Activated T-cell treated with anti-CD3 and anti-CD28 coated beads, Interleukin-2, amount 50 U/mL, for 24 hours (primary cell): ENCODE results near the gene ZNF423.

ENCODE experiments used
- DNase-seq: peaks from one replicate; pipeline ENCODE4 v3.0.0-alpha.2; 2020
- H3K27ac Mint-ChIP-seq: 2 replicates; pipeline ENCODE4 v1.8.0; 2020; ENCODE audit warnings: mild to moderate bottlenecking, mixed read lengths
- H3K27me3 Mint-ChIP-seq: 2 replicates; pipeline ENCODE4 v1.8.0; 2020; ENCODE audit warnings: mixed read lengths
- H3K36me3 Mint-ChIP-seq: 2 replicates; pipeline ENCODE4 v1.8.0; 2020; ENCODE audit warnings: low read depth, mixed read lengths
- H3K4me1 Mint-ChIP-seq: 2 replicates; pipeline ENCODE4 v1.8.0; 2020; ENCODE audit warnings: low read depth, mixed read lengths
- H3K4me3 Mint-ChIP-seq: 2 replicates; pipeline ENCODE4 v1.8.0; 2020; ENCODE audit warnings: mild to moderate bottlenecking, moderate library complexity, mixed read lengths
- H3K9me3 Mint-ChIP-seq: 2 replicates; pipeline ENCODE4 v1.8.0; 2020; ENCODE audit warnings: mixed read lengths

Gene ZNF423

DNA sequence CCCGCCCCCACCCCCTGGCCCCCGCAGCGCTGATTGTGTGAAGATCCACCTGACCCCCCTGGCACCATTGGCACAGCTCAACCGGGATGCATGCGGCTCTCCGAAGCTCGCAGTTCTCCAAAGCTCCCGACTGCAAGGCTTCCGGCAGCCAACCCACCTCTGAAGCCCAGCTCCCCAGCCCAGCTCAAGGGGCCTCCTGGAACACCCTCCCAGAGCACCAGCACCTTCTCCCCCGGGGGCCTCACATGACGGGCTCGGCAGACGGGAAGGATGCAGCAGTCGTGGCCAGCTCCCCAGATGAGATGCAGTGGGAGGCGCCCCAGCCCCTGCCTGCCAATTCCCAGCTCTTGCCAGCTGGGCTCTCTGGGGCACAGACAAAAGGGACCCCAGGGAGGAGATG, 215.3 kb downstream of the ZNF423 start:
- Mint-ChIP-seq H3K36me3 (no peaks in the 10 kb centered on the region), H3K4me3 (no peak overlapping the region), H3K4me1 (no peaks in the 10 kb centered on the region), H3K9me3 (peaks cover 8% of the 10 kb centered on the region), H3K27ac (no peak overlapping the region), H3K27me3 (peaks cover 4% of the 10 kb centered on the region)
- DNase-seq = no peak

DNA sequence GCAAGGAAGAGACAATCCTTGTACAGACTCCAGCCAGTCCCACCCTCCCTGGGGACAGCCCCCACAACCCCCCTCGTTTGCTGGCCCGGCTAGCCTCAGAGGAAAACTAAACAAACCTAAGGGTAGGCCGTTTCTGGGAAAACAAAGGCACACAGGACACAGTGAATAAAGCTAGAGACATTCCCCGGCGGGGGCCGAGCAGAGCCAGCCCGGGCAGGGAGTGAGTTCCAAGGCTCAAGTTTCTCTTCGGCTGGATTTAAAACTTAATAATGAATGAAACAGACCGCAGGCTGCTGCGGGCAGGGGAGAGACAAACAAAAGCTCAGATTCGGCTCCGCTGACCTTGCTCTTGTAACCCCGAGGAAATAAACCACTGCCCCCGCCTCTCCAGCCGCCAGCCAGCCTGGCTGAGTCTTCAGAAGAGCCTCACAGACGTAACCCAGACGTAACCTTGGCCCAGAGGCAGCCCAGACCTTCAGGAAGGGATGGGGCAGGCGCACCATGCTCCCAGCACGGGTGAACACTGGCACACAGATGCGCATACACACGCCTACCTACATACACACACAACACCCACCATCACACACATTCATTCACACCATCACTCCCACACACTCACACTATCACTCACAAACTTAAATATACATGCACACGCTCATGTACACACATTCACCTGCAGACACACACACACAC, 216.0 kb downstream of the ZNF423 start:
- Mint-ChIP-seq H3K4me1 (no peaks in the 10 kb centered on the region), H3K27ac (no peak overlapping the region), H3K36me3 (no peaks in the 10 kb centered on the region), H3K4me3 (no peak overlapping the region), H3K27me3 (peaks cover 4% of the 10 kb centered on the region), H3K9me3 (peaks cover under 1% of the 10 kb centered on the region)
- DNase-seq = no peak

DNA sequence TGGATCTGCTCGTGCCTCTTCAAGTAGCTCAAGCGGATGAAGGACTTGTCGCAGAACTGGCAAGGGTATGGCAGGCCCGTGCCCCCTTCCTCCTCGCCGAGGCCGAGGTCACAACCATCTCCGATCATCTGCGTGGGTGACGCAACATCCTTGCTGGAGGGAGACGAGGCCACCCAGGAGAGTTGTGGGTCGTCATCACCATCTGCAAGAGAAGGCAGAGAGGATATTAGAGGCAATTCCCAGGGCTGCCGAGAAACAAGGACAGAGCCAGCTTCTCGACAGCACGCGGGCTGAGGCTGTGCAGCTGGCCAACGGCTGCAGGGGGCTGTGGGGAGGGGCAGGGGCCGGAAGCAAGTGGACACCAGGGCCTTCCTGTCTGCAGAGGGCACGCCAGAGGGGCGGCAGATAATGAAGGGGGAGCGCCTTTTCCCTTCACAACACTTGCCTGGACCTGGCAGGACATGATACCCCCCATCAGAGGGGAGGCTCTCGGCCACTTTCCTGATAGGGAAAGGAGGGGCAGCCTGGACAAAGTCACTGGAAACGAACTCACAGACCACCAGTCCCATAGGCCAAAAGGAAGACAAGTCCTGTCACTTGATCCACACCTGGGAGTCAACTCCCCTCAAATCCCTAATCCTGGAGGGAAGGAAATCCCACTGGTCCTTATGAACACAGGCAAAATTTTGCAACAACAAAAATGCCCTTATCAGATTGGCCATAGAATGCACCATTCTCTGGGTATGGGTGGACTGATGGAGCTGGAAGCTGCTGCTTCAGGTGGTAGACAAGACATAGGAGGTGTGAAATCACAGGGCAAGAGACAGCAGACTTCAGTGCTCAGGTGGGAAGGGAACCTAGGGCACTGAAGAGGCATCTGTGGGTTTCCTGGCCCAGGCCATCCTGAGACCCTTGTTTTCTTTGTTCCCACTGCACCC, 217.0 kb downstream of the ZNF423 start:
- Mint-ChIP-seq H3K36me3 (no peaks in the 10 kb centered on the region), H3K27me3 (peaks cover 4% of the 10 kb centered on the region), H3K9me3 (no peaks in the 10 kb centered on the region), H3K27ac (no peak overlapping the region), H3K4me1 (no peaks in the 10 kb centered on the region), H3K4me3 (no peak overlapping the region)
- DNase-seq = no peak

DNA sequence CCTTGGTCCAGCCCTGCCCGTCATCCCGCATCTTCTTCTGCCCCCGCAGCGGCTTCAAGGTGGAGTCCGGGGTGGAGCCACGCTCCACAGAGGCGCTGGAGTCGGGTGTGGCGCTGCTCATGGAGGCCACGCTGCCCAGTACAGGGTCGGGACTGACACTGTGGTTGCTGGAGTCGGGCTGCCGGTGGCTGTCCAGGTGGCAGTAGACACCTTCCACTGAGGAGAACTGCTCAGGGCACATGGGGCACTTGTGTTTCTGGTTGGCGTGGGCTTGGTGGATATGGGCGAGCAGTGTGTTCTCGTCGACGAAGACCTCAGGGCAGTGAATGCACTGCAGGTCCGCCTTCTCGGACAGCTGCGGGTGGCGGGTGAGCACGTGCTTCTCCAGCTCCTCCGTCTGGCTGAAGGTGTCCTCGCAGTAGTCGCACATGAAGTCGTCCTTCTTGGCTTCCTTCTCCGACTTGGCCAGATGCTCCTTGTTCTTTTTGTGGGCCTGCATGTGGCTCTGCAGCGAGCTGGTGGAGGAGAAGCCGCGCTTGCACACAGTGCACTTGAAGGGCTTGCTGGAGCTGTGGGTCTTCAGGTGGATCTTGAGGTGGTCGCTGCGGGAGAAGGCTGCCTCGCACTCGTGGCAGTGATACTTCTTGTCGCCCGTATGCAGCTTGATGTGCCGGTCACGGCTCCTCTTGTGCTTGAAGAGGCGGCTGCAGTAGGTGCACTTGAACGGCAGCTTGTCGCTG, 217.8 kb downstream of the ZNF423 start:
- Mint-ChIP-seq H3K27me3 (peaks cover 4% of the 10 kb centered on the region), H3K4me3 (no peak overlapping the region), H3K36me3 (no peaks in the 10 kb centered on the region), H3K4me1 (no peaks in the 10 kb centered on the region), H3K9me3 (no peaks in the 10 kb centered on the region), H3K27ac (no peak overlapping the region)
- DNase-seq = no peak

DNA sequence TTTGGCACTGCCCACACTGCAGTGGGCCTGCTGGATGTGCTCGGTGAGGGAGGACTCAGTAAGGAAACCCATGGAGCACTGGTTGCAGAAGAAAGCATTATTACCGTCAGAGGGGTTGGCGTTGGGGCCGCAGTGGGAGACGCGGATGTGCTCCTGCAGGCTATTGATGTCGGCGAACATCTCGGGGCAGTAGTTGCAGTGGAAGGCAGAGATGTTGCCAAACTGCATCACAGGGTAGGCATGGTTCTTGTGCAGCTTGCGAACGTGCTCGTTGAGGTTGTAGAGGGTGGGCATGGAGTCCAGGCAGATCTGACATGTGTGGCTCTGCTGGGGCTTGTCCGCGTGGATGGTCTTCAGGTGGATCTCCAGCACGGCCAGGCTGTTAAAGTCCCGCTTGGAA, 218.4 kb downstream of the ZNF423 start:
- Mint-ChIP-seq H3K9me3 (no peaks in the 10 kb centered on the region), H3K27ac (no peak overlapping the region), H3K4me1 (no peaks in the 10 kb centered on the region), H3K4me3 (no peak overlapping the region), H3K36me3 (no peaks in the 10 kb centered on the region), H3K27me3 (peaks cover 4% of the 10 kb centered on the region)
- DNase-seq = no peak

DNA sequence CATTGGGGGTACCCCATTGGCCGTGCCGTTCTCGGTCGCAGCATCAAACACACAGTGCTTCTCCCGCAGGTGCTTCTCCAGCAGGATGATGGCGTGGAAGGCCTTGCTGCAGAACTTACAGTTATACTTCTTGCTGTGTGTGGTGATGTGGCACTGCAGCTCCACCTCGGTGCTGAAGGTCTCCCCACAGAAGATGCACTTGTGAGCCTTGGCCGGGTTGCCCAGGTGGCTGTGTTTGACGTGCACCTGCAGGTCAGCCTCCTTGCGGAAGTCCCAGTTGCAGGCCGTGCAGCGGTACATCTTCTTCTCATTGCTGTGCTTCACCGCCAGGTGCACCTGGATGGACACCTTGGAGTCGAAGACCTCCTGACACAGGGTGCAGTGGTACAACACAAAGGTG, 219.3 kb downstream of the ZNF423 start:
- Mint-ChIP-seq H3K27ac (no peak overlapping the region), H3K36me3 (no peaks in the 10 kb centered on the region), H3K4me3 (no peak overlapping the region), H3K27me3 (peaks cover 4% of the 10 kb centered on the region), H3K4me1 (no peaks in the 10 kb centered on the region), H3K9me3 (no peaks in the 10 kb centered on the region)
- no peak for DNase-seq

DNA sequence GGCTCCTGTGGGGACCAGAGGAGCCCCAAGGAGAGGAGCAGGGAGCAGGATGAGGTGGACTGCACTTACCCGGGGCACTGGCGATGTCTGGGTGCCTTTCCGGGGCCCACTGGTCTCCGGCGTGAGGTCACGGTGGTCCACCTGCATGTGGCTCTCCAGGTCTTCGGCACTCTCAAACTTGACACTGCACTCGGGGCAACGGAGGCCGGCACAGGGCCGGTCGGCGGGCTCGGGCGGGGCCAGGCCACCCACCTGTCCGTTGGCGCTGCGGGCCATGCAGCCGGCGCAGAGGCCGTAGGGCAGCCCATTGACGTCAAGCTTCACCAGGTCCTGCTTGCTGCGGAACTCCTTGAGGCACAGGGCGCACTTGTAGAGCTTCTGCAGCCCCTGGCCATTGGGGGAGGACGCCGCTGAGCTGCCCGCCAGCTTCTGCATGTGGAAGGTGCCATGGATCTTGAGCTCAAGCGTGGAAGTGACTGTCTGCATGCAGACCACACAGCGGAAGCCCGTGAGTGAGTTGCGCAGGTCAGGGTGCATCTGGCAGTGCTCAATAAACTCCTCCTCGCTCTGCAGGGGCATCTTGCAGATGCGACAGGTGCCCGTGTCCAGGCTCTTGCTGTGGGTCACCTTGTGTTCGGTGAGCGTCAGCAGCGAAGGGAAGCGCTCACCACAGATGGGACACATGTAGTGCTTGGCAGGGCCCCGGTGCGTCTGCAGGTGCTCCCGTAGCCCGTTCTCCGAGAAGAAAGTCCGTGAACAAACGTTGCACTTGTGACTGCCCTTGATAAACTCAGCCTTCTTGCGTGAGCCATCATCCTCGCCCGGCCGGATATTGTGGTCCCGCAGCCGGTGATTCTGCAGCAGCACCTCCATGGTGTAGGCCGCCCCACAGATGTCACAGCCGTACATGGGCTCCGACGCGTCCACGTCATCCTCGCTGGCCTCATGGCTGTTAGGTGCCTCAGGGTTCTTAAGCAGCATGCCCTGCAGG, 220.0 kb downstream of the ZNF423 start:
- no peaks in the 10 kb centered on the region for H3K9me3 Mint-ChIP-seq
- no peaks in the 10 kb centered on the region for H3K36me3 Mint-ChIP-seq
- no peaks in the 10 kb centered on the region for H3K4me1 Mint-ChIP-seq
- no peak for DNase-seq
- H3K4me3 Mint-ChIP-seq = no peak overlapping the region
- H3K27me3 Mint-ChIP-seq = peaks cover 4% of the 10 kb centered on the region
- H3K27ac Mint-ChIP-seq = no peak overlapping the region

DNA sequence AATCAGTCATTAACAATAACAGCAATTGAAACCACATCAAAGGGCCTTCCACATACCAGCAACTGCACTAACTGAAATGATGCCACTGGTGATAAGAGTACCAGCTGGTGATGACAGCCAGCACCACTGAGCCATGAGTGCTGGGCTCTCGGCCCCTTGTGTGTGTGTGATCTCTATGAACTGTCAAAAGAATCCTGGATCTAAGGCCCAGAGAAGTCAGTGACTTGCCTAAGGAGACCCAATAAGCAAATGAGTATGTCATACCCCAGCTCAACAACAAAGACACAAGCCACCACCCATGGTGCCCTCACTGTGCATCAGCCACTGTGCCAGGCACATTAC, 220.9 kb downstream of the ZNF423 start:
- H3K4me1 Mint-ChIP-seq = no peaks in the 10 kb centered on the region
- H3K36me3 Mint-ChIP-seq = no peaks in the 10 kb centered on the region
- DNase-seq = no peak
- no peaks in the 10 kb centered on the region for H3K9me3 Mint-ChIP-seq
- no peak overlapping the region for H3K27ac Mint-ChIP-seq
- H3K4me3 Mint-ChIP-seq = no peak overlapping the region
- peaks cover under 1% of the 10 kb centered on the region for H3K27me3 Mint-ChIP-seq

DNA sequence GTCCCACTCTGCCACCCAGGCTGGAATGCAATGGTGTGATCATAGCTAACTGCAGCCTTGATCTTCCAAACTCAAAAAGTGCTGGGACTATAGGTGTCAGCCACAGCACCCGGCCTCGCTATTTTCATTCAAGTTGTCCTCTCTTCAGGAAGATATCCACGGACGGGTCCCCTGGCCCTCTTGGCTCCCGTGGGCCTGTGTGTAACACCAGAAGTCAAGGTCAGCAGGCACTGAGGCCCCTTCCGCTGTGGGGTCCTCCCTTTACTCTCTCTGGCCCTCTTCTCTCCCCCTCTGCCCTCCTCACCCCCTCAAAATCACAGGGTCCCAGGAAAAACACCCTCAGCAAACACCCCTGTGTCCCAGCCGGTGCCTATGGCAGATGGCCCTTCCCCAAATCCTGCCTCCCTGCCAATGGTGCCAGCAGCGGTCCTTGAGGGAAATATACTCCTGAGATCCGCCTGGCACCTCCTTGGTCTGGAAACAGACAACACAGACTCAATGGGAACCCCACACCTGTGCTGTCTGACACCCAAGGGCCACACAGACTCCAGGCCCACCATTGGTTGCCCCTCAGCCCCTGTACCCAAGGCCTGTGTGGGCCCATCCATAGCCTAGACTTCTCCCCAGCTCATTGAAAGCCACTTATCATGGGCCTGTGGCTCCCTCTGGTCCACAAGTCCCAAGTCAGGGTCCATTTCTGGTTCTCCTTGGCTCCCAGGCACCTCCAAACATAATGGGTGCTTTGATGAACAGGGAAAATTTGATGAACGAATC, 221.5 kb downstream of the ZNF423 start:
- no peaks in the 10 kb centered on the region for H3K4me1 Mint-ChIP-seq
- no peaks in the 10 kb centered on the region for H3K27me3 Mint-ChIP-seq
- H3K4me3 Mint-ChIP-seq = no peak overlapping the region
- no peak overlapping the region for H3K27ac Mint-ChIP-seq
- H3K9me3 Mint-ChIP-seq = no peaks in the 10 kb centered on the region
- no peak for DNase-seq
- no peaks in the 10 kb centered on the region for H3K36me3 Mint-ChIP-seq

DNA sequence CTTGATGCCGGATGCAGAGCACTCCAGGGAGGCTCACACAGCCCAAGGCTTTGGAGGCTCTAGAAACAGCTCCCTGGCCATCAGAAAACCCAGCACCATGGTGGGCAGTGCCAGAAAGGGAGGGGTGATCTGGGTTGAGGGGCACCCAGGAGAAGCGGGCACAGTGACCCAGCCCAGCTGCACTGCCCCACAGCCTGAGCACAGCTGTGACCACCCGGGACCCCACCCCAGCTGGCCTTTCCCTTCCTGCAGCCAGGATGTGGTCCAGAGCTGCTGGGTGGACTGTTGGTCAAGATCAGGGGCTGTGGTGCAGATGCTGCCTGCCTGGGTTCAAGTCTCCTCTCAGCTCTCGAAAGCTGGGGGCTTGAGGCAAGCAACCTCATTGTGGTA, 223.1 kb downstream of the ZNF423 start:
- Mint-ChIP-seq H3K27me3 (no peaks in the 10 kb centered on the region), H3K9me3 (no peaks in the 10 kb centered on the region), H3K4me3 (no peak overlapping the region), H3K4me1 (no peaks in the 10 kb centered on the region), H3K27ac (no peak overlapping the region), H3K36me3 (no peaks in the 10 kb centered on the region)
- no peak for DNase-seq

DNA sequence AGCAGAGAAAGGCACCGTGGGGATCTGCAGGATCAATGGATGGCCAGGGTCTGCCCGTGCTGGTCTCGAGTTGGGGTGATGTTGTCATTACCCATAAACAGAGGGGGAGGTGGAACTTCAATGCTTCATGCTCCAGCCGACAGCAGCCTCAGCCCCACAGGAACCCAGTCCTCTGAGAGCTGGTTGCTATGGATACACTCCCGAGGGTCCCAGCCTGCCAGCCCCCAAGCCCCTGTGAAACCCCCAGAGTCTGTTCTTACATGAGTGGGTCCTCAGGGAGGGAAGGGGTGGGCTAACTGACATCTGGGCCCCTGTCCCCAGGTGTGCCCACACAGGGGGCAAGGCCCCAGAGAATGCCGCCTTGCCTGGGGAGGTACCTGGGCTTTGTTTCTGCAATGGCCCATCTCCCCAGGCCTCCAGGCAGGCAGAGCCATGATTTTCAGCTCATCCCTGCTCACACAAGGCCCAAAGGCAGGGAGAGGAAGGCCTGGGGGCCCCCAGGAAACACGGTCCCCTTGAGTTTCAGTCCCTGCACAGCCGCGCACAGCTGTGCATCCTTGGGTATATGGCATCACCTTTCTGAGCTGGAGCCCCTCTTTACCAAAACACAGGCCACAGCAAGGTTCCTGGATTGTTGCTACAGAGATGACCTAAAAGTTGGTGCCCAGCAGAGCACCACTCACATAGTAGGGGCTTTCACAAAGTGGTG, 223.7 kb downstream of the ZNF423 start:
- H3K4me1 Mint-ChIP-seq = no peaks in the 10 kb centered on the region
- H3K27me3 Mint-ChIP-seq = no peaks in the 10 kb centered on the region
- H3K4me3 Mint-ChIP-seq = no peak overlapping the region
- no peak for DNase-seq
- no peaks in the 10 kb centered on the region for H3K36me3 Mint-ChIP-seq
- no peaks in the 10 kb centered on the region for H3K9me3 Mint-ChIP-seq
- no peak overlapping the region for H3K27ac Mint-ChIP-seq

DNA sequence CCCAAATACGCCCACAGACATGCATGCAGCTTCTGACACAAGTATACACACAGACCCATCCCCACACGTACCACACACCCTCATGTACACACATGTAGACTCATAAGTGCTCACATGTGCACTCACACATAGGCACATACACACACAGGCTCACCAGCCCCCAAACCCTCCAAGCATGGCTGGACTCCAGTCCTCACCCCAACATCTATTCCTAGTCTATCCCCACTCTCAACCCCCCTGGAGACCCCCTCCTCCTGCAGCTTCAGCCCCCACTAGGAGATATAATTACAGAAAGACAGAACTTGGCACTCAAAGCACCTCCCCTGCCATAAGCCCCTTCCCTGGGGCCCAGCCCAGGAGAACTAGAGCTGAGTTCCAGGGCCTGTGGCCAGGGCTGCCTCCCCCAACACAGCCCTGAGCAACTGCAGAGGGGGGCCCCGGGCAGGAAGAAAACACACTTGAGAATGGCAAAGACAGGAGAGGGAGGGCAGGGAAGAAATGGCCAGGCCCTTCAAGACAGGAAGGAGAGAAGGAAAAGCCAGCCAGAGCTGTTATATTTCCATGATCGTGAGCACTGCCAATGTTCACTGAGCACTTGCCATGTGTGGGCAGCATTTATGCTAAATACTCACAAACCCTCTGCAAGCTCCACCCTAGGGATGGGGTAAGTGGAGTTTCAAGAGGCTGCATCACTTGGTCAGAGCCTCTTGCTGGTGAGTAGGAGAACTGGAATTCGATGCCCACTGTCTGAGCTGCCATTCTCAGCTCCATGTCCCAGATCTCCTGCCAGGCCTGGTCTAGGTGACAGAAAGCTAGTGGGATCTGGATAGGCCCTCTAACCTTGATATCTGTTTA, 224.5 kb downstream of the ZNF423 start:
- Mint-ChIP-seq H3K27me3 (no peaks in the 10 kb centered on the region), H3K4me1 (no peaks in the 10 kb centered on the region), H3K4me3 (no peak overlapping the region), H3K9me3 (no peaks in the 10 kb centered on the region), H3K36me3 (no peaks in the 10 kb centered on the region), H3K27ac (no peak overlapping the region)
- DNase-seq = no peak
